Measurements from ENCODE around the gene WNT9A.

The WNT9A gene

DNA sequence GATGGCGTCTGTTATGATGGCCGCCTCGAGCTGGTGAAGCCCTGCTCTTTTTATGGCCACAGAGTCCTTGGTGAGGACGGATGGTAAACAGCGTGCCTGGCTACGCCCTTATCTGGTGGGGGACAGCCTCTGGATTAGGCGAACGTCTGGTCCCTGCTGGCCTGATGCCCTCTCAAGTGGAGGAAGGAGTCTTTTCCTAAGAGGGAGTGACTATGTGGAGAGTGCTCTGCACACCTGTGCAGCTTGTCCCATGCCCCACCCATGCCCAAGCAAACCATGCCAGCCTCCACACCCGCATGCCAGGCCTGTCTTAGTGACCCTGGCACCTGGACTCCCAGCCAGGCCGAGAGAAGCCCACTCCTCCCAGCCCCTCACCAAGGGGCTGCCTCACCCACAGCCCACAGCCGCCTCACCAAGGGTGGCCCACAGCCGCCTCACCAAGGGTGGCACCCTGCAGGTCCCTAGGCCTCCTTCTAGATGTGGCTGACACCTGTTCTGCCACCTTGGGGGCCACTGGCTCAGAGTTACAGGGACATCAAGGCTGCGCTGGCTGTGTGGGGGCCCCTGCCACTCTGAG, 40.2 kb downstream of the WNT9A start:
- no peak for DNase-seq

DNA sequence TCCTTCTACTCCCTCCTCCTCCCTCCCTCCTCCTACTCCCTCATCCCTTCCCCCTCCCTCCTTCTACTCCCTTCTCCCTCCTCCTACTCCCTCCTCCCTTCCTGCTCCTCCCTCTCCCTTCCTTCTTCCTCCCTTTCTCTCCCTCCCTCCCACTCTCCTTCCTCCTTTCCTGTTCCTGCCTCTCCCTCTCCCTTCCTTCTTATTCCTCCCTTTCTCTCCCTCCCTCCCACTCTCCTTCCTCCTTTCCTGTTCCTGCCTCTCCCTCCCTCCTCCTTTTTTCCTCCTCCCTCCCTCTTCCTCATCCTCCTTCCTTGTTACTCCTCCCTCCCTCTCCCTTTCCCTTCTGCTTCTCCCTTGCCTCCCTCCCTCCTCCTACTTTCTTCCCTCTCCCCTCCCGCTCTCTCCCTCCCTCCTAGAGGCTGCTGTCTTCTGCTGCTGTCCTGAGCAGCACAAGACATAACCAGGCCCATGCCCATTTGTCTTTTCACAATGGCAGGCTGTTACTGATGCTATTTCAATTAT, 41.1 kb downstream of the WNT9A start:
- no peak for DNase-seq

DNA sequence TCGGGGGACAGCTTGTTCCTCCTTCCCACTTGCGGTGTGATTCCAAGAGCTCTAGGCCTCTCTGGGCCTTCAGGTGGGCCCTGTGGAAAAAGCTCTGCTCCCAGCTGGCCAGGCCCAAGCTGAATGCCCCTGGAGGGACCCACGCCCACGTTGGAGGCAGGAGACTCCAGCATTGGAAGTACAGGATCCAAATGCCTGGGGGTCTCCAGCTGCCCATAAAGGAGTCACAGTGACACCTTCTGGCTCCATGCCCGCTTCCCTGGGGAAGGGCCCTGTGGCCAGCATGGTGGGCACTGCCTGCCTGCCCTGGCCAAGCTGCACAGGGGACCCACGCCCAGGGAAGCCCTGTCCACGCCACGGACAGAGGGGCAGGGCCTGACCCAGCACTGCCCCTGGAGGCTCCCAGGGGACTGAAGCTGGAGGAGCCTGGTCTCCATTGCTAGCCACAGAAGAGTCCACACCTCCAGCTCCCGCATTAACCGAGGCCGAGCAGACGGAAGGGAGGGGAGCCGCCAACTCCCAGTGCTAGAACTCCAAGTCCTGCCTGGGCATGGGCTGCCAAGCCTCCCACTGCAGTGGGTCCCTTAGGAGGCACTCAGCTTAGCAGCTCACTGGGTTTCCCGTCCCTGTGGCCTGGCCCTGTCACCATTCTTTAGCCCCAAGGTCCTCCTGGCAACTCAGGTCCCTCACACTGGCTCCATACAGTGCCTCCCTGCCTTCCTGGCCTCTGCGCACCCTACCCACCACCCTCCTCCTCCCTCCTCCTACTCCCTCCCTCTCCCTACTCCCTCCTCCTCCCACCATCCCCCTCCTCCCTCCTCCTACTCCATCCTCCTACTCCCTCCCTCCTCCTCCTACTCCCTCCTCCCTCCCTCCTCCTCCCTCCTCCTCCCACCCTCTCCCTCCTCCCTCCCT, 41.9 kb downstream of the WNT9A start:
- no peak for DNase-seq

DNA sequence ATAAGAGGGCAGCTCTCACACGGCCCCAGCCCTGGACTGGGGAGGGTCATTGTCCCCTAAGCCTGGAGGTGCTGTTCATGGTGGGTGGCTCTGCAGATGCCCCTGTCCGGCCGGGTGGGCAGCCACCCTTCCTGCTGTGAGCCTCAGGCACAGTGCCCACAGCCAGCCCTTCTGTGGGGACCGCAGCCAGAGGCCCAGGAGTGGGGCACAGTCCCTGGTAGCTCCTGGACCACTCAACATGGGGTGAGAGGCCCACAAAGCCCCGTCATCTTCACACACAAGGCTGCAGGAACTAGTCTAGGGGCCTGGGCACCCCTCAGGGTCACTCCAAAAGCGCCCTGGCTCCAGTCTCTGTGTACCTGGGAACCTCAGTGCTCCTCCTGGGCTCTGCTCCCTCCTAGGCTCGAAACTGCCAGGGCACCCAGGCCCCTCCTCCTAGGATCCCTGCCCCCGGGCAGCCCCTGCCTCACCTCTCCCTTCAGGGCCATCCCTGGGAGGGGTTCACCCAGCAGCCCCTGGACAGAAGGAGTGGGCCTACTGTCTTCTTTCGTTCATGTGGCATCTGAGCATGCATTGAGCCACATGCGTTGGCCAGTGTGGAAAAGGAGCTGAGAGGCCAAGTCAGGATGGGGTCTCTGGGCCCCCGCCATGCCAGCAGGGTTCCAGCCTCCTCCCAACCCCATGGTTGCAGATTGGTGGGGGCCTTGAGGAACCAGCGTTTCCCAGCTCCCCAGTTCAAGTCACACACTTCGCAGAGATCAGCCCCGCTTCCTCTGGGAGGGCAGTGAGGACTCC, 43.0 kb downstream of the WNT9A start:
- no peak for DNase-seq

DNA sequence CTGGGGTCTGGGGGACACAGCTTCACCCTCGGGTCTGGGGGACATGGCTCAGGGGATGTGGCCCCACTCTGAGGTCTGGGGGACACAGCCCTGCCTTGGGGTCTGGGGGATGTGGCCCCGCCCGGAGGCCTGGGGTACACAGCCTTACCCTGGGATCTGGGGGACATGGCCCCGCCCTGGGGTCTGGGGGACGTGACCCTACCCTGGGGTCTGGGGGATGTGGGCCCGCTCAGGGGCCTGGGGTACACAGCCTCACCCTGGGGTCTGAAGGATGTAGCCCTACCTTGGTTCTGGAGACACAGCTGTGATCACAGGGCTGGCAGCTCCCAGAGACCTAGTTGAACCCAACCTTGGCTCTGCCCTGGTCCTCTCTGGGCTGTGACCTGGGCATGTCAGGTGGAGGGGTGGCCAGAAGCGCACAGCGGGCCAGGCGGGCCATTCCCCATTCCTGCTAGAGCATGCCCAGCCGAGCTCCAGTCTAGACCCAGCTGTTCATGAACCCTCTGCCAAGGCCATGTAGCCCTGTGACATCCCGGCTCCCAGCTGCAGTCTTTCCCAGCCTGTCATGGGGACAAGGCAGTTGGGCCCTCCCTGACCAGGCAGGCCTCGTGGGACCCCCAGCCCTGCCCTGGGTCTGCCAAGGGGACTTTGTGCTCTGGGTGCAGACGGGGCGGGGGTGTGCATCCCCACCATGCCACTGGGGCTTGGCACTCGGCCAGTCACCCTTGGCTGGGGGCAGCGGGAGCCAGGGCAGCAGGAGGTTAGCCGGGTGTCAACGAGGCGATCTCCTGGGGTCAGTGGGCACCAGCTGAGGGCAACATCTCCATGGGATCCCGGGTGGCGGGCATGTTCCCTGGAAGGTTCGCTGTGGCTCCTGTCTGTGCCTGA, 43.9 kb downstream of the WNT9A start:
- no peak for DNase-seq

DNA sequence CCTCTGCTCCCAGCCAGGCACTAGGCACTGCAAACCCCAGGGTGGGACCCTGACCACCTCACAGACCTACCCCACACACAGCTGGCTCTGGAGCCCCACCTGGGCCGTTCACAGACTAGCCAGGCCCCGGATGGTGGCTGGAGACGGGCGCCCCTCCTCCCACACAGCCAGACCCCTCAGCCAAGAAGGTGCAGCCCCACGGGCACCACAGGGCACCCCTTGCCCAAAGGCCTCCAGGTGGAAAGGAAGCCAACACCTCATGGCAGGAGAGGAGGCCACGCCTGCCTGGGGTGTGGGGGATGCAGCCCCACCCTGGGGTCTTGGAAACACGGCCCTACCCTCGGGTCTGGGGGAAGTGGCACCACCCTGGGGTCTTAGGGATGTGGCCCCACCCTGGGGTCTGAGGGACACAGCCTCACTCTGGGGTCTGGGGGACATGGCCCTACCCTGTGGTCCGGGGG, 44.6 kb downstream of the WNT9A start:
- DNase-seq: no peak

DNA sequence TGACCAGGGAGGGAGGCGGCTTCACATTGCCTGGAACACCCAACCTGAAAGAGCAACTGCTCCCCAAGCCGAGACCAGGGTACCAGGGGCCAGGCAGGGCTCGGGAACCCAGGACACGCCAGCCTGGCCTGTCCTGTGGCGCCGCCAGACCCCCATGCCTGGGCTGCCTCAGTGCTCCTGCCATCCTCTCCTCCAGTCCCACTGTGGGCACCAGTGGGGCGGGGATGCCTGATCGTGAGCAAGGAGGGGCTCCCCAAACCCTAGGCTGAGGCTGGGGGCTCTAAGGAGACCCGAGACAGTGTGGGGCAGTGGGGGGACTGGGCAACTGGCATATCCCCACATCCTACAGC, 45.1 kb downstream of the WNT9A start:
- no peak for DNase-seq

DNA sequence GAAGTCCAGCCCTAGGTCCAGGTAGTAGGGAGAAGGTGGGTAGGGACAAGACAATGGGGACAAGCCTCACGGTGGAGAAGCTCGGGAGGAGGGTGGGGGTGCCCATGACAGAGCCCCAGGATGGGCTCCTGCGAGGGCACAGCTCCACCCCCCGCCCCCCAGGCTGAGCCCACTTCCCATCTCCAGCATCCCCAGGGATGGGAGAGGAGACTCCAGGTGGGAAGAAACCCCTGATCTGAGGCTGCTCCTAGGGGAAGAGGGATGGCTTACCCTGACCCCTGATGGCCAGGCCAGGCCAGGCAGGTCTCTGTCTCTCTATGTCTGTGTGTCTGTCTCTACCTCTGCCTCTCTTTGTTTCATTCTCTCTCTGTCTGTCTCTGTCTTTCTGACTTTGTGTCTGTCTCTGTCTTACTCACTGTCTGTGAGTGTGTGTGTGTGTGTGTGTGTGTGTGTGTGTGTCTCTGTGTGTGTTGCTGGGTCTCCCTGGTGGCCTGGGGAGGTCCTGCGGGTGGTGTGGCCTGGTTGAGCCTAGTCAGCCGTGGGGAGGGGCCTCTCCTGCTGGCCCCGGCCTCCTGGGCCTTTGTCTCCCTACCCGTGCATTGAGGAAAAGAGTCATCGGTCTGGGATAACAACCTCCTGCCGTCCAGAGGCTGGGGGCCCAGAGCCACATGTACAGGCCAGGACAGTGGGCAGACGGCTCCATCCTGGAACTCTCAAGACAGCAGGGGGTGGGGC, 45.7 kb downstream of the WNT9A start:
- no peak for DNase-seq

DNA sequence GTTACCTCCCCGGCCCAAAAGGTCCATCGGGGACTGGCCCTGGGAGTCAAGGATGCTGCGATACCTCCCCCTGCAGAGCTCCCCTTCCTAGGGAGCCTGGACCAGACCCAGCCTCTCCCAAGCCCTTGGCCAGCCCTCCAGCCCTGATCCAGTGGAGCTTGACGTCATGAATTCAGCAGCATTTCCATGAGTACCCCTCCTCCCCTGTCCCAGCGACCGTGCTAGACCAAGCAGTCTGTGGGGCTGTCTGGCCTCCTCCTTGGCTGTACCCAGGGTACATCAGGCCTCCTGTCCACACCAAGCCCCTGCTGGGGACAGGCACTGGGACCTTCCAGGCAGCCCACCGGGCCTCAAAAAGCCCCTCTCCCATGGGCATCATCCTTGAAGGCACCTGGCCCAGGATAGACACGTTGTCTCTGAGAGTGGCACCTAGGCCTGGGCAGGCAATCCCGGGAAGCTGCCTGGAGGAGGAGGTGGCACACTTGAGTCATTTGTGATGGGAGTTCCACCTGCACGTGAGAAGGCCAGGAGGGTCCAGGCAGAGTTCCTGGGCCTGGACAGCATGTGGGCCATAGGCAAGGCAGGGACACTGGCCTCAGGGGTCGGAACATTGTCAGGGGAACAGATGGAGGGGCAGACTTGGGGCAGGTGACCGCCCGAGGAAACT, 46.4 kb downstream of the WNT9A start:
- DNase-seq: no peak

DNA sequence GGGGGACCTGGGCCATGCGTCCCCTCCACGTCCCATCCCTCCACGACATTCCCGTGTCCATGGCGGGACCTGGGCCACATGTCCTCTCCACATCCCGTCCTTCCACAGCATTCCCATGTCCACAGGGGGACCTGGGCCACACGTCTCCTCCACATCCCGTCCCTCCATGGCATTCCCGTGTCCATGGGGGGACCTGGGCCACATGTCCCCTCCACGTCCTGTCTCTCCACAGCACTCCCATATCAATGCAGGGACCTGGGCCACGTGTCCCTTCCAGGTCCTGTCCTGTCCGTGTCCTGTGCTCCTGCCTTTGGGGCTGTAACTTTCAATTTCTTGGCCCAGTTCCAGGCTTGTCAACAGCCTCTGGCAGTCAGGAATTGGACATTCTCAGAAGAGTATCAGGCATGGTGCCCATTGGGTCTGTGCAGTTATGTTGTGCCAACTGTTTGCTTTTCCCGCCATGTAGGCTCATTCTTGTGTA, 47.1 kb downstream of the WNT9A start:
- no peak for DNase-seq

DNA sequence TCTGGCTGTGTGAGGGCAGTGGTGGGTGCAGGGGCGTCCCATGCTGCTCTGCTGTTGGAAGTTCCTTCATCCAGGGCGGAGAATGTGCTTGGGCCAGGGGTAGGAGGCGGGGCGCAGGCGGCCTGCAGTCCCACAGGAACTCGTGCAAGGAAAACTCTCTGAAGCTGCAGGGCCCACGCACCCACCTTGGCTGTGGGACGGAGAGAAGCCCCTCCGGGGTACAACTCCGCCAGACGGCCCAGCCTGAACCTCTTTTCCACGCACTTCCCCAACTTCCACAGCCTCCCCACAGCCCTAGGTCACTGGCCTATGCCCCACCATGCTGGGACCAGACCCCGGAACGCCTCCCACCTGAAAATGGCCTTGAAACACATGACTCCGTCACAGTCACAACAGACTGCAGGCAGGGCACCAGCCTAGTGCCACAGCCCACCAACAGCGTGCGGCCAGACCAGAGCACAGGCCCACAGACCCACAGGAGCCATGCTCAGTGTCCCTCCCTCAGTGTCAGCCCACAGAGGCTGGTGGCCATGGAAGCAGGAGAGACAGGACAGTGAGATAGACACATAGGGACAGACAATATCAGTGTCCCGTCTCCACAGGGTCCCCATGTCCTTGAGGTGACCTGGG, 47.8 kb downstream of the WNT9A start:
- DNase-seq: no peak

DNA sequence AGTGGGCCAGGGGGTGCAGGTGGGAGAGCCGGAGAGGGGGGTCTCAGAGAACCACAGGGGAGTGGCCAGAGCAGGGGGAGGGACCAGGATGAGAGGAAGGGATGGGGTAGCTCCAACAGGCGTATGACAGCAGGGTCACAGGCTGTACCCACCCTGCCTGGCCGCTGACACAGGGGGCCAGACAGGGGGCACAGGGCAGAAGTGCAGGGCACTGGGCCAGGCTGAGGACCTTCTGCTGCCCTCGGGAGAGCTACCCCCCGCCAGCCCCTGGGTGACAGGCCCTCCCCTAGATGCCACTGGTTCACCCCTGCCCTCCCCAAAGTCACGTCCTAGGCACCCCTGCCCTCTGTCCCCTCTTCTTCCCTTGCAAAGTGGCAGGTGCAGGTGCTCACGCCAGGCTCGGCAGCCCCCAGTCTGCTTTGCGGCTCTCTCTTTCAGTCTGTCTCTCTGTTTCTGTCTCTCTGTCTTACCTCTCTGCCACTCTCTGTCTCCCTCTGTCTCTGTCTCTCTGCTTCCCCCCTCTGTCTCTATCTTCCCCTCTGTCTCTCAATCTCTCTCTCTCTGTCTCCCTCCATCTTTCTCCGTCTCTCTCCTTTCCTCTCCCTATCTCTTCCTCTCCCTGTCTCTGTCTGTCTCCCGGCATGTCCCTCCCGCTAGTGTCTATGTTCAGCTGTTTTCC, 48.5 kb downstream of the WNT9A start:
- DNase-seq: no peak

DNA sequence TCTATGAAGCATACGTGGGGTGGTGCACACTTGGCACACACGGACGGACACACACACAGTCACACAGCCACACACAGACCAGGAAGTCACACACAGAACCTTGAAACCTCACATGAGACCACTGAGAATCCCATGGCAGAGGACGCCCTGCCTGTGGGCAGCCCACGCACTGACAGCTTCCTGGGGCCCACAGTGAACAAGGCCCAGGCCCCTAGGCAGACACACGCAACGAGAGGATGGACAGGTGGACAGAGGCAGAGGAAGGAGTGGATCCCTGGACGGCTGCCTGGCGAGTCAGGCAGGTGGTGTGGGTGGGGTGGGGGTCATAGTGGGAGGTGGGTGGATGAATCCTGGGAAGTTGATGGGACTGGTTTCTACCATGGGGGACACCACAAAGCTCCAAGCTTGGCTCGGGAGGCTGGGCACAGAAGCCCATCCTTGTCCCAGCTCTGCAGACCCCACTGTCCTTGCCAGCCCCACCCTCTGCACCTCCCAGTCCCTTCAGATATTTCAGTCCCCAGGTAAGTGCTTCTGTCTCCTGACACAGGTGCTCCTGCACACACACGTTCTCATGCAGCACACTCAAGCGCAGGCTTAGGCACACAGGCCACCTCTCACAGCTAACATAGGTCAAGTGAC, 49.1 kb downstream of the WNT9A start:
- no peak for DNase-seq

DNA sequence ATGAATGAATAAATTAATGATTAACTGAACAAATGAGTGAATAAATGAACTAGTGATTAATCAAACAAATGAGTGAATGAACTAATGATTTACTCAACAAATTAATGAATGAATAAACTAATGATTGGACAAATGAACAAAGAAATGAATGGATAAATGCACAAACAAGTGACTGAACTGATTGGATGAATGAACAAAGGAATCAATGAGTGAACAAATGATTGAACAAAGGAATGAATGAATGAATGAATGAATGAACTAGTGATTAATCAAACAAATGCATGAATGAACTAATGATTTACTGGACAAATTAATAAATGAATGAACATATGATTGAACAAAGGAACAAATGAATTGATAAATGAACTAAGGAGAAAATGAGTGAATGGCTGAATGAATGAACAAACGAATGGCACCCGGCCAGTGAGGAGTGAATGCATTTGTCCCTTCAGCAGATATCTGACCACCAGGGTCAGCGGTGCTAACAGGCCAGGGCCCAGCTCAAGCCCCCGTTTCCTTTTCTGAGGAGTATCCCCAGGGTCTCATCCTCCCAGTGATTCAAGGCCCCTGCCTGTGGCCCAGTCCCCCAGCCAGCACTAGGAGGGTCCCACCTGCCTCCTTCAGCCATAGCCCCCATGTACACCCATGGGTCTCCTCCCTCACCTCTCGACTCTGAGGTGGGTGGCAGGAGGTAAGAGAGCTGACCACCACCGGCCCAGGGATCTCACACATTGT, 49.9 kb downstream of the WNT9A start:
- DNase-seq: no peak

DNA sequence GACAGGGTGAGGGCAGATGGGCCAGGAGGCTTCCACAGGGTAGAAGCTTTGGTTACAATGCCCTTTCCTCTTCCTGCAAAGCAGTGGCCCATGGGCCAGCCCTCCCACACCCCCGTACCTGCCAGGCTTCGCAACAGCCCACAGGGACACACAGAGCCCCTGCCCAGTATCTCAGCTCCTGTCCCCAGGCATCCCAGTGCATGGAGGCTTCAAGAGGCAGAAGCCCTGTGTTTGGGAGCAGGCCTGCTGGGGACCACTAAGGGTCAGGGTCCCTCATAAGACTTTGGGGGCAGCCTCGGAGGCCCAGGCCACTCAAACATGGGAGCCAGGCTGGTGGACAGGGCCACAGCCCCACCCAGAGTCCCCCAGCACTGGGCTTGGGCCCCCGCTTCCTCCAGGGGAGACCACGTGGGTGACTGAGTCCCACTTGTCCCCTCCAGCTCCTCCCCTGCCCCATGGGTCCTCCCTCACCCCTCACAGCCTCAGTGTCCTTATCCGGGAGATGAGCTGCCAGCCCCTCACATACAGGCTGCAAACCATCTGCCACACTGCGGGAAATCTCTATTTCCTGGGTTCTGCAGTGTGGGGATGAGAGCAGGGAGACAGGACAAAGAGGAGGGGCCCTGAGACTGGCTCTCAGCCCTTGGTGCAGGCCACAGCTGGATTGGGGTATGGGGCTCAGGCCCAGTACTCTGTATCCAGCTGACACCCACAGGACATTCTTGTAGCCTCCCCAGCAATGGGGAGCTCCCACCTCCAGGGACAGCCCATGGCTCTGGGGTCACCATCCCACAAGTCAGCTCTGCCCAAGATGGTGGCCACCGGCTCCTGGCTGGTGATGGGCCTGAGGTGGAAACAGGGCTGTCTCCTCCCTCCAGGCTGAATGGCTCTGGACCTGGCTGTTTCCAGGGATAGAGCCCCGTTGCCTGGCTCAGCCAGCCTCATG, 50.7 kb downstream of the WNT9A start:
- no peak for DNase-seq

DNA sequence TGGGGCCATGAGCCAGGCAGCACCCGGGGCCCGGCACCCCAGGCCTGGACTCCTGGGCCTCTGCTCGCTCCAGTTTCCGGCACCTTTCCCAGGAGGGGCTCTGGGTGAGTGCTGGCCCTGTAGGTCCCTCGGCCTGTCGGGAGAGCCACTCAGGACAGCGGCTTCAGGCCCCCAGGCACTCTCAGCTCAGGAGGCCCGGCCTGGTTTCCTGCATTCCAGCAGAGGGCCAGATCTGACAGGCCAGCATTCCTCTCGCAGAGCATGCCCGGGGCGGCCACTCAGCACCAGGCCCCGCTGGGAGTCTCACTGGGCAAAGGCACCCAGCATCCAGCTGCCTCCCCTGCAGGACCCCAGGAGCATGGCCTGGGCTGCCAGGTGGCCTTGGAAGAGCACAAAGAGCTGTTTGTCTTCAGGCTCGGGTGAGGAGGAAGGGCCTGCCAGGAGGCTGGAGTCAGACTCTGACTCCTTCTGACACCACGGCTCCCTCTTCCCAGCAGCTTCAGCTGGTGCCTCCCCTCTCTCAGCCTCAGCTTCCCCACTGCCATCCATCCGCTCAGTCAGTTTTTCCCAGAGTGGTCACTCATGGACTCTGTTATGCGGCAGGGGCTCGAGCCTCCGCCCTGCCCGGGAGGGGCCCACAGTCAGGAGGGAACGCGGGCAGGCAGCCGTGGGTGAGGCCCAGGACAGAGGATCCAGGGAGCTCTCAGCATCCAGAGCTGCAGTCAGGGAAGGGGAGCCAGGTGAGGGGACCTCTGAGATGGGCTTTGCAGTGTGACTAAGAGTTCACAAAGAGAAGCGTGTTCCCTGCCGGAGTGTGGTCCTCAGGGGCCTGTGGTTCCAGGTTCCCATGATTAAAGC, 51.7 kb downstream of the WNT9A start:
- DNase-seq: no peak
